Transverse colon (tissue), 4 donors: ENCODE measurements around the gene MSL1.

ENCODE experiments used
- CTCF ChIP-seq, 5 experiments: fragments of 200-600 bp in 3 of 5; fragments of 450-650 bp in 2 of 5; sonication (generic) in 3 of 5; IDR thresholded peaks; 1 replicate in 2 of 5; 2 replicates in 3 of 5; pipeline ENCODE4 v1.5.1; 2016 to 2017; ENCODE audit warnings: antibody characterized with exemption in 5 of 5, inconsistent platforms in 3 of 5, mild to moderate bottlenecking in 2 of 5, moderate library complexity in 1 of 5
- EP300 ChIP-seq: sonication (generic); formaldehyde crosslinking; IDR thresholded peaks from one replicate; pipeline ENCODE4 v1.6.1; 2017; ENCODE audit warnings: antibody characterized with exemption, low read depth
- POLR2A ChIP-seq: fragments of 450-650 bp; IDR thresholded peaks from one replicate; pipeline ENCODE4 v1.6.1; 2016; ENCODE audit warnings: antibody characterized with exemption, mild to moderate bottlenecking, moderate library complexity
- POLR2AphosphoS5 ChIP-seq, 3 donors: sonication (generic); formaldehyde crosslinking; IDR thresholded peaks; one replicate each; pipeline ENCODE4 v1.6.1; 2016; ENCODE audit warnings: antibody characterized with exemption in 3 of 3

DNA sequence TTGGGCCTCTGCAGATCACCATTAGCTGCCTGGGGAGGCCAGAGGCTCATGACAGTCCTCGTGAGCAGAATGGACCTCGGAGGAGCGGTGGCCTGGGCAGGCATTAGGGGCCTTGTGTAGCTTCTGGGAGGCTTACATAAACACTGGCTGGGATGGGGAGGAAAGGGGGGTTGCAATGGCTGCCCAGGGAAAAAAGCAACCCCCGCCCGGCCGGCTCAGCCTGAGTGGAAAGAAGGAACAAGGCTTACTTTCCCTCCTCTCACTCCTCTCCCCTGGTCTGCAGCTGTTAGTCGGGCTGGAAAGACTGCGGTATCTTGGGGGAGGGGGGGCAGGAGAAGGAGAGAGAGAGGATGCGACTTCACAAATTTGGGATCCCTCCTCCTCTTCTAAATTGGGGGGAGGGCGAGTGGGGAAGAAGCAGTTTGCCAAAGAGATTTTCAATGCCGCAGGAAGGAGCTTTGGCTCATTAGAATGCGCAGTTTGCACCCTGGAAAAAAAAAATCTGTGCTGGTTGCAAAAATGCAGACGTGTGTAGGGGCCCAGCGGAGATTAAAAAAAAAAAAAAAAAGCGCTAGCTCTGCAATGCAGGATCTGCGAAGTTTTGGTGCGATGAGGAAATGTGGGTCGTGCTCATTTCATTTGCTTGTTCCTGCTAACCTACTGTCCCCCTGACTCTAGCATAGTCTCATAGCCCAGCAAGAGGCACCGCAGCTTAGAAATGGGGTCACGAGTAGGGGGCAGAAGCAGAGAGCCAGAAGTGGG, 14.8 kb upstream of the MSL1 start:
- TF ChIP-seq CTCF (IDR thresholded peaks at IDR 0.05), result no peak
- TF ChIP-seq POLR2AphosphoS5 (IDR thresholded peaks at IDR 0.05), result no peak
- TF ChIP-seq POLR2A, result no peak
- no peak for TF ChIP-seq EP300
